PFSK-1 (cell line): ENCODE results near the gene TRAPPC6A.

ENCODE experiments used
- FOXP2 ChIP-seq: optimal IDR thresholded peaks from 2 replicates; pipeline ENCODE3; 2011; ENCODE audit warnings: borderline replicate concordance, control low read depth, inconsistent platforms; ENCODE audit not compliant: insufficient read depth; ENCODE audit errors: extremely low read length, extremely low read depth
- POLR2AphosphoS5 ChIP-seq: IDR thresholded peaks from 2 replicates; pipeline ENCODE4 v1.6.1; 2012; ENCODE audit warnings: low read depth, mild to moderate bottlenecking, control low read depth, low read length, moderate library complexity
- SIN3A ChIP-seq: IDR thresholded peaks from 2 replicates; pipeline ENCODE4 v1.6.1; 2012; ENCODE audit warnings: mild to moderate bottlenecking, low read length, moderate library complexity, borderline replicate concordance; ENCODE audit not compliant: insufficient read depth
- TAF1 ChIP-seq: IDR thresholded peaks from 2 replicates; pipeline ENCODE4 v1.6.1; 2012; ENCODE audit warnings: low read length, control low read depth, borderline replicate concordance; ENCODE audit not compliant: insufficient read depth
- TF ChIP-seq, protein P1 (sequence below), 2 experiments: IDR thresholded peaks; 2 replicates each; pipeline versions ENCODE4 v1.6.1 to v1.8.0; 2011 to 2012; ENCODE audit warnings: low read depth in 2 of 2, low read length in 2 of 2, control low read depth in 1 of 2, inconsistent platforms in 1 of 2, mild to moderate bottlenecking in 1 of 2, moderate library complexity in 1 of 2; ENCODE audit not compliant: insufficient read depth in 1 of 2

Gene TRAPPC6A

DNA sequence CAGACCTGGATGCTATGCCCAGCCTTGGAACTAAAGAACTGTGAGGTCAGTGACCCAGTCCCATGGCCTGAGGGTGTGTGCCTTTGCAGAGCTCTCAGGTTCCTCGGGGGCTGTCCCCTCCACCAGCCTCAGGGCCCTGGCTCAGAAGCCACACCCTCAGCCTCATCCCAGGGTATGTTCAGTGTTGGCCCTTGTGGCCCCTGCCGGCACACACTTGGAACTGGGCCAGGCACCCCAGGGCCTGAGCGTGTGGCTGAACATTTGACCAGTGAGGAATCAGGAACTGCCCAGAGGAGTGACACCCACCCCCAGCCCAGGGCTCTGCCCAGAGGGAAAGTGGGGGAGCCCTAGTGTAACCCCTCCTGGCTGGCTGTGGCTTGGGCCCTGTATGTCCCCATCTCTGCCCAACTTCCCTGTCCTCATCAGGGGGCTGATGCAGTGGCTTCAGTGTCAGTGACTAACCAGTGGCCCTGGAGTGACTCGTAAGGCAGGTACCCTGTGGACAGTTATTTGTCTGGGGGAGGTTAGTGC lies 27.2 kb downstream of the TRAPPC6A start:
- no peak for TF ChIP-seq POLR2AphosphoS5
- no peak for TF ChIP-seq FOXP2
- TF ChIP-seq TAF1, result no peak
- TF ChIP-seq, protein P1, sequence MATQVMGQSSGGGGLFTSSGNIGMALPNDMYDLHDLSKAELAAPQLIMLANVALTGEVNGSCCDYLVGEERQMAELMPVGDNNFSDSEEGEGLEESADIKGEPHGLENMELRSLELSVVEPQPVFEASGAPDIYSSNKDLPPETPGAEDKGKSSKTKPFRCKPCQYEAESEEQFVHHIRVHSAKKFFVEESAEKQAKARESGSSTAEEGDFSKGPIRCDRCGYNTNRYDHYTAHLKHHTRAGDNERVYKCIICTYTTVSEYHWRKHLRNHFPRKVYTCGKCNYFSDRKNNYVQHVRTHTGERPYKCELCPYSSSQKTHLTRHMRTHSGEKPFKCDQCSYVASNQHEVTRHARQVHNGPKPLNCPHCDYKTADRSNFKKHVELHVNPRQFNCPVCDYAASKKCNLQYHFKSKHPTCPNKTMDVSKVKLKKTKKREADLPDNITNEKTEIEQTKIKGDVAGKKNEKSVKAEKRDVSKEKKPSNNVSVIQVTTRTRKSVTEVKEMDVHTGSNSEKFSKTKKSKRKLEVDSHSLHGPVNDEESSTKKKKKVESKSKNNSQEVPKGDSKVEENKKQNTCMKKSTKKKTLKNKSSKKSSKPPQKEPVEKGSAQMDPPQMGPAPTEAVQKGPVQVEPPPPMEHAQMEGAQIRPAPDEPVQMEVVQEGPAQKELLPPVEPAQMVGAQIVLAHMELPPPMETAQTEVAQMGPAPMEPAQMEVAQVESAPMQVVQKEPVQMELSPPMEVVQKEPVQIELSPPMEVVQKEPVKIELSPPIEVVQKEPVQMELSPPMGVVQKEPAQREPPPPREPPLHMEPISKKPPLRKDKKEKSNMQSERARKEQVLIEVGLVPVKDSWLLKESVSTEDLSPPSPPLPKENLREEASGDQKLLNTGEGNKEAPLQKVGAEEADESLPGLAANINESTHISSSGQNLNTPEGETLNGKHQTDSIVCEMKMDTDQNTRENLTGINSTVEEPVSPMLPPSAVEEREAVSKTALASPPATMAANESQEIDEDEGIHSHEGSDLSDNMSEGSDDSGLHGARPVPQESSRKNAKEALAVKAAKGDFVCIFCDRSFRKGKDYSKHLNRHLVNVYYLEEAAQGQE (IDR thresholded peaks at IDR 0.05; ENCODE audit: insufficient read depth in 1 of 2, low read depth in 2 of 2, low read length in 2 of 2), result no peak
- no peak for TF ChIP-seq SIN3A

DNA sequence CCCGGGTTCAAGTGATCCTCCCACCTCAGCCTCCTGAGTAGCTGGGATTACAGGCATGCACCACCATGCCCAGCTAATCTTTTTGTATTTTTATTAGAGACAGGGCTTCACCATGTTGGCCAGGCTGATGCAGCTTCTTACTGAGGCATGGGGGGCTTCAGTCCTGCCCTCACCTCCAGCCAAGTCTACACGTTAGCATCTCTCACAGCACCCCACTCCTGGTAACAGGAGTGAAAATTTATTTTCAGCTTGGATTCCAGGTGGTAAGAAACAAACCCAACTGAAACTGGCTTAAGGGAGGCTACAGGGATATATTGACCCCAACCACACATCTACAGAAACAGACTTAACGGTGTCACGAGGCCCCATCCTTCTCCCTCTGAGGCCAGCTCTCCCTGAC lies 27.9 kb downstream of the TRAPPC6A start:
- TF ChIP-seq POLR2AphosphoS5 (no peak), TAF1 (no peak), FOXP2 (no peak), SIN3A (no peak)
- TF ChIP-seq, protein P1 (IDR thresholded peaks at IDR 0.05; ENCODE audit: insufficient read depth in 1 of 2, low read depth in 2 of 2, low read length in 2 of 2), result no peak

DNA sequence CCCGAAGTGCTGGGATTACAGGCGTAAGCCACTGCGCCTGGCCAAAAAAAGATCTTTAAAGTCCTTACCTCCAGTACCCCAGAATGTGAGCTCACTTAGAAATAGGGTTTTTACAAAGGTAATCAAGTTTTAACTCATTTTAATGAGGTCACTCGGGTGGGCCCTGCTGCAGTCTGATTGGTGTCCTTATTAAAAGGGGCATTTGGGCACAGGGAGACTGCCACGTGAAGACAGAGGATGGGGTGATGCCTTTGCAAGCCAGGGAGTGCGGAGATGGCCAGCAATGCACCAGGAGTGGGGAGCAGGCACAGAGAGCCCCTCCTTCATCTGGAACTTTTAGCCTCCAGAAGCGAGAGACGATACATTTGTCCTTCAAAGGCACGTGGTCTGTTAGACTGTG lies 28.9 kb downstream of the TRAPPC6A start:
- TF ChIP-seq SIN3A (no peak), POLR2AphosphoS5 (no peak), FOXP2 (no peak), TAF1 (no peak)
- TF ChIP-seq, protein P1 (IDR thresholded peaks at IDR 0.05; ENCODE audit: insufficient read depth in 1 of 2, low read depth in 2 of 2, low read length in 2 of 2), result no peak

DNA sequence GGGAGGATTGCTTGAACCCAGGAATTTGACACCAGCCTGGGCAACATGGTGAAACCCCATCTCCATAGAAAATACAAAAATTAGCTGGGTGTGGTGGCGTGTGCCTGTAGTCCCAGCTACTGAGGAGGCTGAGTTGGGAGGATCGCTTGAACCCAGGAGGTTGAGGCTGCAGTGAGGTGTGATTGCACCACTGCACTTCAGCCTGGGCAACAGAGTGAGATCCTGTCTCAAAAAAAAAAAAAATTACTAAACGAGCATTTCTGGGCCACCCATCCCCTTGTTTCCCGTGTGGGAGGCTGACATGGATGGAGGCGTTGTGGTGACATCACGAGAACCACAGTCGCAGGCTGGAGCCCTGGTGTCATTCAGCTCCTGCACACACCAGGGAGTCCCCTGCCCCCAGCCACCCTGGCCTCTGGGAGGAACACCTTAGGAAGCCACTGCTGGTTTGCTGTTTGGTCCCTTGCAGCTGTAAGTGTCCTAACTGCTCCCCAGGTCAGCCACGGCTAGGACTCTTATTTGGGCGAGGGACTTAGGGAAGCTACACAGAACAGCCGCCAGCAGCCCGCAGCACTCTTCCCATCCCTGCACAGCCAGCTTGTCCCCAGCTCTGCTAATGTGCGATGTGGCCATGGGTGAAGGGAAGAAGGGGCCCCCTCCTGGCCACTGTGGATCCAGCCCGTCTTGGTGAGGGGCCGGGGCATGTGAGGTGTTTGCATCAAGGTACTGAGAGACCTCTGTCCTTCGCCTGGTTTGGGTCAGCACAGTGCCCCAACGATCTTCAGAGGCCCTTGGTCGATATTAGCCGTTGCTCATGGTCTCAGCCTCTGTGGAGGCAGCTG lies 30.0 kb downstream of the TRAPPC6A start:
- no peak for TF ChIP-seq FOXP2
- TF ChIP-seq POLR2AphosphoS5, result no peak
- TF ChIP-seq, protein P1 (IDR thresholded peaks at IDR 0.05; ENCODE audit: insufficient read depth in 1 of 2, low read depth in 2 of 2, low read length in 2 of 2), result no peak
- TF ChIP-seq TAF1, result no peak
- TF ChIP-seq SIN3A, result no peak
